GM21717 (cell line): ENCODE measurements around the gene CRISPLD2.

ENCODE experiments used
- ATAC-seq: cut with Tn5 transposase; IDR thresholded peaks from one replicate; pipeline ENCODE4 v1.9.1; 2021; ENCODE audit warnings: mild to moderate bottlenecking, moderate library complexity; ENCODE audit not compliant: unreplicated experiment

The CRISPLD2 gene

DNA sequence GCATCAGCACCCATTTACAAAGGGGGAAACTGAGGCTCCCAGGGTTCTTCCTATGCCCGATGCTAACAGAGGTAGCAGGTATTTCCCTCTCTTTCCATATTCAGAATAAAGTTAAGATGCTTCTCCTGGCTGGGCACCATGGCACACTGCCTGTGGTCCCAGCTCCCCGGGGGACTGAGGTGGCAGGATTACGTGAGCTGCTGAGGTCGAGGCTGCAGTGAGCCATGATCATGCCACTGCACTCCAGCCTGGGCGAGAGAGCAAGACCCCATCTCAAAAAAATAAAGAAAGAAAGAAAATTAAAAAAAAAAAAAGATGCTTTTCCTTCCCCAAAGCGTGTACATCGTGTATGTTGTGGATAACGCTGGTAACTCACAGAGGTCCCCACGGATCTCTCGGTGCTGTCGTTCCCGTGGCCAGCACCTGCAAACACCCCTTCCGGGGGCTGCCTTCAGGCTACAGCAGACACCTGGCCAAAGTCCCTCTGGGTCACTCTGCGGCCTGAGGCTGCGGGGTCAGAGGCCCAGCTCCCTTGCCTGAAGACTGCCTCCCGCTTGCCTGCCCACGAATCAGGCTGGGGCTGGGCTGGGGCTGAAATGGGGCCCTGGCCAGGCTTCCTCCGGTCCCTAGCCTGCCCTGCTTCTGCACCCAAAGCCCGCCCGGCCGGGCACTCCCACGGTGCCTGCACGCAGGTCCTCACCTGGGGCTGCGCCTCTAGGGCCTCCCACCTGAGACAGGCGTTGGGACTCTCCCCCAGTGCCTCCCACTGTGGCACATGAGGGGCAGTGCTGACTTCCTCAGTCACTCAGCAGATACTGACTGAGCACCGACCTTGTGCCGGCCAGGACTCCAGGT, 128.4 kb downstream of the CRISPLD2 start:
- ATAC-seq = no peak

GRCh38 chr16:84948851-84949610, 129.2 kb downstream of the CRISPLD2 start:
- ATAC-seq = no peak

DNA sequence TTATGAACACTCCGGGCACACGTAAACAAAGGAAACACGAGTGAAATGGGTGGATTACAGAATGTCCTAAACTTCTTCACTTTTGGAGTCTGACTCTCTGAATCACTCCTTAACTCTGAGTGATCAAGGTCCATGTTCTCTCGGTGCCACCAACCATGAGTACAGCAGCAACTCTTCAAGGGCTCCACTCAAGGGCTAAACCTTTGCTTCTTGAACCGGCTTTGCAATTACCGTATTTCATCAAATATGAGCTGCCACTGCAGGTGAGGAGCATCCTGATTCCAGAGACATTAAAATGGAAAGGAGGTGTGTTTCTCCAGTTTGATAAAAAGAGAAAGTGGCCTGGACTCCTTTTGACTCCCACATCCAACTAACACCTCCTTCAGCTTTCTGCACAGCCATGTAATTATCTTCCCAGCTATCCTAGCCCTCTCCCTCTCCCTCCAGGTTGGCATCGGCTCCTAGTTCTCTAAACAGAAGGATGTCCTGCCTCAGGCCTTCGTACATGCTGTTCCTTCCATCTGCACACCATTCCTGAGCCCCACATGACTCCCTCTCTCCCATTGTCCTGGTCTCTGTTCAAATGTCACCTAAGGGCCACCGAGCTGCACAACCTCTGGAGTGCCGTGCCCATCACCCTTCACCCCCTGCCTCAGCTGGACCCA, 130.1 kb downstream of the CRISPLD2 start:
- ATAC-seq = no peak

GRCh38 chr16:84950906-84951305, 131.1 kb downstream of the CRISPLD2 start:
- ATAC-seq = no peak

DNA sequence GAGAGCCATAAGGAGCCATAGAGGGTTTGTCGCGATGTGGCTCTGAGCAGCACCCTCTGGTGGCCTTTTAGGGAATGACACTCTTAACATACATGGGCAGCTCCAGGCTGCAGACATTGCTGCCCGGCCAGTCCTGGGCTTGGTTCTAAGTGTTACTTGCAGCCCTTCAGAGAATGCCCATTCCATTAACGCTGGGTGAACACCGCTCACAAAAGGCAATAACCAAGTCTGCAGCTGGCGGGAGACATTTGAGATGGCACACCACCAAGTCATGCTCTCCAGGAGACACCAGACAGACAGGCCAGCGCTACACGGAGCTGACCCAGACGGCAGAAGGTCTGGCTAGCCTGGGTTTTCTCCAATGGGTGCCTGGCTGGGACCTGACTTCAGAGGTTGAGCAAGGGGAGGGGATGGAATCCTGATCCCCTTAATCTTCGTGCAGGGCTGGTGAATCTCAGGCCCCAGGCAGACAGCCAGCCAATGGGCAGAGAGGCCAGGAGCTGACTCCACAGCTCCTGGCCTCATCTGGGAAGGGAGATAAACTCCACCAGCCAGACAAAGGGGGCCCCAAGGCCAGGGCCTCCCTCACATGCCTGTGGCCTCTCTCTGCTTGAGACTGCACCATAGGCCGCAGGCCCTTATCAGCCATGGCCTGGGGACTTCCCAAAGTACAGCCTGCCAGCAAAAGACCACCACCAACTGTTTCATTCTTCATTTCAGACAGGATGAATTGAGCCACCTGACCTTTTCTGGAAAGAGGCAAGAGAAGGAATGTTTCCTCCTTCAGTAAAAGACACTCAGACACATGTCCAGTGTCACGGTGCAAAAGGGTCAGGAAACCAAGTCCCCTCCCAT, 132.8 kb downstream of the CRISPLD2 start:
- peak; percentile 87 for ATAC-seq

DNA sequence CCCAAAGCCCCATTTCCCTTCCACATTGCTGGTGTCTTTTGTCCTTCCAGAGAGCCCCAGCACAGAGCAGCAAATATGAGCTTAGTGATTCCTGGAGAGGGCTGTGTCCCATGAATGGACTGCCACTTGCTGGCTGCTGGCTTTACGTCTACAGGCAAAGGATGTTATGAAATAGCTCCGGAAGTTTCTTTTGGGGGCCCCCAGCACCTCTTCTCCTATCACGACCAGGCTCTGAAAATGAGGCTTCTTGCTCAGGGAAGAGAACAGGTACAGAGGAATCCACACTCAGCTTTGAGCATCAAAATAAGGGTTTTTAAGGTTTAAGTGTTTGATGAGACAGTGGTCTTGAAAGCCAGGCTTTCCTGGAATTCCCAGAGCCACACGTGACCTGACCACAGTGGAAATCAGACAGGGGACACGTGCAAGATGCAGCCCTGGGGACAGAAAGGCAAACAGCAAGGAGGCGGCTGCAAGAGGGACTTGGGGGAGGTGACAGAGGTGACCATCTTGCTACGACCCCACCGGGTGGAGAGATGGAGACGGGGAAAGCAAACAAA, 133.5 kb downstream of the CRISPLD2 start:
- no peak for ATAC-seq

GRCh38 chr16:84955427-84955826, 135.6 kb downstream of the CRISPLD2 start:
- no peak for ATAC-seq

GRCh38 chr16:84957192-84957591, 137.4 kb downstream of the CRISPLD2 start:
- no peak for ATAC-seq

DNA sequence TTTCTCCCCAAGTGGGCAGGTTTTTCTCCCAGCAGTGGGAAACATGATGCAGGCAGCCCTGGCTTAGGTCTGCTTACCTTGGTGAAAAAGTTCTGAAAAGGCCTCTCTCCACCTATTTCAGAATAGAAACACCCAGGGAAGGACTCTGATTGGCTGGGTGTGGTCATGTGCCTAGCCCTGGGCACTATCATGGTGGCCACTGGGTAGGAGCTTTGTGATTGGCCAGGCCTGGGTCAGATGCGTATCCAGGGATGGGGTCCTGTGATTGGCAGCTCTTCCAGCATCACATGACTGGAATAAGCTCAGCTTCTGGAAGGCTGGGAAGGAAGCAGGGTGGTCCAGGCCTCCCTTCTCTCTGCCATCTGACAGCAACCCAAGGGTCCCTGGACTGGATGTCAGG, 138.0 kb downstream of the CRISPLD2 start:
- ATAC-seq = no peak
